Gastrocnemius medialis (tissue), 4 donors: ENCODE data around the gene KIR2DL1.
"Not testable (repeated sequence)": the region's sequence is repeated elsewhere in the genome, so short reads cannot be mapped to it uniquely, and the experiment has no call there.

Experiments
- POLR2A ChIP-seq, 2 donors: fragments of 450-650 bp; IDR thresholded peaks; one replicate each; pipeline ENCODE4 v1.6.1; 2017; ENCODE audit warnings: antibody characterized with exemption in 2 of 2, mild to moderate bottlenecking in 2 of 2, moderate library complexity in 2 of 2
- TF ChIP-seq, protein P1 (sequence below), 5 experiments: fragments of 450-650 bp in 3 of 5; fragments of 200-600 bp in 2 of 5; sonication (generic) in 2 of 5; IDR thresholded peaks in 4 of 5; conservative IDR thresholded peaks in 1 of 5; 1 replicate in 4 of 5; 2 replicates in 1 of 5; pipeline ENCODE4 v1.5.1; 2016 to 2019; ENCODE audit warnings: antibody characterized with exemption in 5 of 5, mild to moderate bottlenecking in 3 of 5, moderate library complexity in 3 of 5

- TF ChIP-seq, protein P1, sequence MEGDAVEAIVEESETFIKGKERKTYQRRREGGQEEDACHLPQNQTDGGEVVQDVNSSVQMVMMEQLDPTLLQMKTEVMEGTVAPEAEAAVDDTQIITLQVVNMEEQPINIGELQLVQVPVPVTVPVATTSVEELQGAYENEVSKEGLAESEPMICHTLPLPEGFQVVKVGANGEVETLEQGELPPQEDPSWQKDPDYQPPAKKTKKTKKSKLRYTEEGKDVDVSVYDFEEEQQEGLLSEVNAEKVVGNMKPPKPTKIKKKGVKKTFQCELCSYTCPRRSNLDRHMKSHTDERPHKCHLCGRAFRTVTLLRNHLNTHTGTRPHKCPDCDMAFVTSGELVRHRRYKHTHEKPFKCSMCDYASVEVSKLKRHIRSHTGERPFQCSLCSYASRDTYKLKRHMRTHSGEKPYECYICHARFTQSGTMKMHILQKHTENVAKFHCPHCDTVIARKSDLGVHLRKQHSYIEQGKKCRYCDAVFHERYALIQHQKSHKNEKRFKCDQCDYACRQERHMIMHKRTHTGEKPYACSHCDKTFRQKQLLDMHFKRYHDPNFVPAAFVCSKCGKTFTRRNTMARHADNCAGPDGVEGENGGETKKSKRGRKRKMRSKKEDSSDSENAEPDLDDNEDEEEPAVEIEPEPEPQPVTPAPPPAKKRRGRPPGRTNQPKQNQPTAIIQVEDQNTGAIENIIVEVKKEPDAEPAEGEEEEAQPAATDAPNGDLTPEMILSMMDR (IDR thresholded peaks at IDR 0.05 in 4 of 5, conservative IDR thresholded peaks at IDR 0.05 in 1 of 5) = not testable (repeated sequence)
- not testable (repeated sequence) for TF ChIP-seq POLR2A (IDR thresholded peaks at IDR 0.05)
Observed at GRCh38 chr19:54832496-54832895, 62.9 kb downstream of the KIR2DL1 start, which contains the start of gene KIR2DS4.
